ENCODE data around the gene CLPSL1.

The CLPSL1 gene

GRCh38 chr6:35784200-35784599 lies 3.4 kb downstream of the CLPSL1 start:
- TF ChIP-seq, protein P1, sequence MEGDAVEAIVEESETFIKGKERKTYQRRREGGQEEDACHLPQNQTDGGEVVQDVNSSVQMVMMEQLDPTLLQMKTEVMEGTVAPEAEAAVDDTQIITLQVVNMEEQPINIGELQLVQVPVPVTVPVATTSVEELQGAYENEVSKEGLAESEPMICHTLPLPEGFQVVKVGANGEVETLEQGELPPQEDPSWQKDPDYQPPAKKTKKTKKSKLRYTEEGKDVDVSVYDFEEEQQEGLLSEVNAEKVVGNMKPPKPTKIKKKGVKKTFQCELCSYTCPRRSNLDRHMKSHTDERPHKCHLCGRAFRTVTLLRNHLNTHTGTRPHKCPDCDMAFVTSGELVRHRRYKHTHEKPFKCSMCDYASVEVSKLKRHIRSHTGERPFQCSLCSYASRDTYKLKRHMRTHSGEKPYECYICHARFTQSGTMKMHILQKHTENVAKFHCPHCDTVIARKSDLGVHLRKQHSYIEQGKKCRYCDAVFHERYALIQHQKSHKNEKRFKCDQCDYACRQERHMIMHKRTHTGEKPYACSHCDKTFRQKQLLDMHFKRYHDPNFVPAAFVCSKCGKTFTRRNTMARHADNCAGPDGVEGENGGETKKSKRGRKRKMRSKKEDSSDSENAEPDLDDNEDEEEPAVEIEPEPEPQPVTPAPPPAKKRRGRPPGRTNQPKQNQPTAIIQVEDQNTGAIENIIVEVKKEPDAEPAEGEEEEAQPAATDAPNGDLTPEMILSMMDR (IDR thresholded peaks at IDR 0.05; ENCODE audit: extremely low read depth, insufficient read depth, missing control alignments): no peak

DNA sequence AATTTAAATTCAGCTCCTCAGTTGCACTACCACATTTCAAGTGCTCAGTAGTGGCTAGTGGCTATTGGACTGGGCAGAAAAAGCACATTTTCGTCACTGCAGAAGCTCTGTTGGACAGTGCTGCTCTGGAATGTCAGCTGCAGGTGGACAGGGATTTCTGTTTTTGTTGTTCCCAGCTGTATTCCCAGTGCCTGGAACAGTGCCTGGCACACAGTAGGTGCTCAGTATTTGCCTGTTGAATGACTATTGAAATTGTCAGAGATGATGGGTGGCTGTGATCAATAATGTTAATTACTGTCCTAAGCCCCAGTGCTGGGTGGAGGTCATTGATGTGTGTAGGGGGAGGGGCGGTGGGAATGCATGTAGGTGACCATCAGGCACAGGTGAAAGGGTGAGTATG lies 5.5 kb downstream of the CLPSL1 start:
- DNase-seq (ENCODE audit: low spot score): no peak
- TF ChIP-seq, protein P1 (IDR thresholded peaks at IDR 0.05; ENCODE audit: extremely low read depth, insufficient read depth, missing control alignments): no peak
- in situ Hi-C loops (cut with MboI; ENCODE audit: low pct_unique_long_range_greater_than_20kb, low sequenced_read_pairs, unreplicated experiment): no loop called here

More at GRCh38 chr6:35784200-35784599, 3.4 kb downstream of the CLPSL1 start:
- DNase-seq (ENCODE audit: low spot score): no peak
- in situ Hi-C loops (cut with MboI; ENCODE audit: low pct_unique_long_range_greater_than_20kb, low sequenced_read_pairs, unreplicated experiment): no loop called here

GRCh38 chr6:35786810-35787209 lies 6.0 kb downstream of the CLPSL1 start:
- in situ Hi-C loops (cut with MboI; ENCODE audit: low pct_unique_long_range_greater_than_20kb, low sequenced_read_pairs, unreplicated experiment): no loop called here
- TF ChIP-seq, protein P1 (IDR thresholded peaks at IDR 0.05; ENCODE audit: extremely low read depth, insufficient read depth, missing control alignments): no peak
- no peak for DNase-seq (ENCODE audit: low spot score)

GRCh38 chr6:35787266-35788218 lies 6.7 kb downstream of the CLPSL1 start:
- DNase-seq (ENCODE audit: low spot score): no peak
- TF ChIP-seq, protein P1 (IDR thresholded peaks at IDR 0.05; ENCODE audit: extremely low read depth, insufficient read depth, missing control alignments): no peak
- in situ Hi-C loops (cut with MboI; ENCODE audit: low pct_unique_long_range_greater_than_20kb, low sequenced_read_pairs, unreplicated experiment): no loop called here

DNA sequence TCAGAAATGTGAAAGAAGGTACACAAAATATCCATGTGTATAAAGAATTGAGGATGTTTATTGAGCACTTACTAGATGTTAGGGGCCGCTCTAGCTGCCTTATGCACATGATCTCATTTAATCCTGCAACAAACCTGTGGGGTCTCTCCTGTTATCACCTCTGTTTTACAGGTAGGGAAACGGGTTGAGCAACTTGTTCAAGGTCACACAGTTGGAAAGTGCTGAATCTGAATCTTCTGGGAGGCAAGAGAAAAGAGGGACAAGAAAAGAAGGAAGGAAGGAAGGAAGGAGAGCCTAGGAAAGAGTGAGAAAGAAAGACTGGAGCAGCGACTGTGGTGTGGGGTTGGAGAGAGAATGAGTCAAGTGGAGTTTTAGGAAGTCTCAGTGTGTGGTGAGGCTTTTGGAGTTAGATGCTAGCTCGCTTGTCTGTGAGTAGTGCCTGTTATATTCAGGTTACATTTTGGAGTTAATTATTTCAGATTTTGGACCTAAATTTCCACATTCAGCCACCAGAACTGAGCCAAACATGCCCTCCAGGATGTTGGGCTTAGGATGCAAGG lies 7.7 kb downstream of the CLPSL1 start:
- TF ChIP-seq, protein P1 (IDR thresholded peaks at IDR 0.05; ENCODE audit: extremely low read depth, insufficient read depth, missing control alignments): no peak
- in situ Hi-C loops (cut with MboI; ENCODE audit: low pct_unique_long_range_greater_than_20kb, low sequenced_read_pairs, unreplicated experiment): no loop called here
- no peak for DNase-seq (ENCODE audit: low spot score)

DNA sequence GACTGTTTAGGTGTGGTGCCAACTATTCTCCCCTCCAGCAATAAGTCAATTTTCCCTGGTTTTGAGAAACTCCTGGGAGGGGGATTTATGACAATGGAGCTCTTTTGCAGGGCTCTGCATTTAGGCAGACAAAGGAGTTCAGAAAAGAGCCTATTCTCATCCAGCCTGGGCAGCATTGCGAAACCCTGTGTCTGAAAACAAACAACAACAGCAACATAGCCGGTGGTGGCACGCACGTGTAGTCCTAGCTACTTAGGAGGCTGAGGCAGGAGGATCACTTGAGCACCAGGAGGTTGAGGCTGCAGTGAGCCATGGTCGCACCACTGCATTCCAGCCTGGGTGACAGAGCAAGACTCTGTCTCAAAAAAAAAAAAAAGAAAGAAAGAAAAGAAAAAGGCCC lies 9.9 kb downstream of the CLPSL1 start:
- in situ Hi-C loops (cut with MboI; ENCODE audit: low pct_unique_long_range_greater_than_20kb, low sequenced_read_pairs, unreplicated experiment): no loop called here
- no peak for DNase-seq (ENCODE audit: low spot score)
- TF ChIP-seq, protein P1 (IDR thresholded peaks at IDR 0.05; ENCODE audit: extremely low read depth, insufficient read depth, missing control alignments): no peak

Data from GM13977 (cell line).